Measurements from ENCODE around the gene TSSK2.
"Not testable (repeated sequence)": the region's sequence is repeated elsewhere in the genome, so short reads cannot be mapped to it uniquely, and the experiment has no call there.

Gene TSSK2

GRCh38 chr22:19146215-19146968 is 15.3 kb downstream of the TSSK2 start:
- no peak for DNase-seq

DNA sequence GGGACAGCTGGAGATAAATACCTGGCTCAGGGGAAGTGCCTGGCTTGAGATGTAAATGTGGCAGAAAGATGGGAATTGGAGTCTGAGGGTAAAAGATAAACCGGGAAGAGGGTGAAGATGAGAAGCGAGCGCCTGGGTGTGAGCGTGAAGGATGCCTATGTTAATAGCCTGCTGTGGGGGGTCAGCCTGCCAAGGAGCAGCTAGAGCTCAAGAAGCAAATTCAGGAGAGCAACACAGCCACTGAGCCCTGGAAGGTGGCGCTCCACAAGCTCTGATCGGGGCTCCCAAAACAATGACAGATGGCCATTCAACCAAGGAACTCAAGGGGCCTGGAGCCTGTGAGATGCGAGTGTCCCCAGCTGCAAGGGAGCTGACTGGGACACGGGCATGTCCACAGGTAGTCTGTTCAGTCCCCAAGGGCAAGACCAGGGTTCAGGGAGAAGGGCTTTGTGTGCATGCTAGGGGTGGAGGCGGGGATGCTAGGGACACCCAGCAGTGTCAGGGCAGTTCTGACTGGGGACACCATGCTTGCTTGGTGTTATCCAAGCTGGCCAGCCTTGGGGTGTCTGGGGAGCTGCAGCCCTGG is 16.2 kb downstream of the TSSK2 start:
- DNase-seq: no peak

GRCh38 chr22:19148417-19149046 is 17.4 kb downstream of the TSSK2 start:
- DNase-seq: no peak

DNA sequence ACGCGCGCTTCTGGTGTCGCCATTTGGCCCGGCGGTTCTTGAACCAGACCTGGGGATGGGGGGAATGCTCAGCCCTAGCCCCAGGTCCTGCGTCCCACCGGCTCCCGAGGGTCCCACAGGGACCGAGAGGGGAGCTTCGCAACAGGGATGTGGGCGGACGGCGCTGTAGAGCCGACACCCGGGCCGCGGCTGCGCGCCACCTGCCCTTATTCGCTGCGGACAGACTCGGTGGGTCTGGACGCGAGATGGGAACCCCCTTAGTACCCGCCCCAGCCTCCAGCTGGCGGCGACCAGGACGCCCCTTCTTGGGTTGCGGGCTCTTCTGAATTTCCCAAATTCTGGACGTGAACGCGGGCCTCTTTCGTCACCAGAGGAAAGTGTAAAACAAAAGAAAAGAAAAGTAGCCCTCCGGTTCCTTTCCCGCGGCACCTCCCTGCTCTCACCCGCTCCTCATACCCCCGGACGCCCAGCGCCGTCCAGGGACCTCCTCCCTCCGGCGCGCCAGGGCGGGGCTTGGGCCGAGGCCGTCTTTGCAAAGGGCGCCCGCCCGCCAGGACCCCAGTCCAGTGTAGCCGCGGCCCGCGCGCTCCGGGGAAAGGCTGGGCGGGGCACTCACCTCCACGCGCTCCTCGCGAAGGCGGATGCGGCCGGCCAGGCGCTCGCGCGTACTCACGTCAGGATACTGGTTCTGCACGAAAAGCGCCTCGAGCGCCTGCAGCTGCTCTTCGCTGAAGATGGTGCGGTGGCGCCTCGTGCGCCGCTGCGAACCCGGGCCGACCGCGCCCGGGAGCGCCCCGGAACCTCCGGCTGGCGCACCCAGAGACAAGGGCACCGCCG is 18.2 kb downstream of the TSSK2 start:
- DNase-seq: peak; percentile 21

GRCh38 chr22:19149991-19150390 is 18.9 kb downstream of the TSSK2 start, which contains the start of gene GSC2:
Gene GSC2, minus strand, starts transcription at chr22:19150292. Its CDS starts 9 bp downstream, at chr22:19150283.
- DNase-seq: no peak

- DNase-seq: no peak
Observed at GRCh38 chr22:19150482-19151328, 19.6 kb downstream of the TSSK2 start.

GRCh38 chr22:19151329-19152191 is 20.5 kb downstream of the TSSK2 start:
- no peak for DNase-seq

GRCh38 chr22:19152942-19153883 is 22.1 kb downstream of the TSSK2 start:
- DNase-seq: no peak

- not testable (repeated sequence) for DNase-seq
Observed at GRCh38 chr22:19156109-19156508, 25.0 kb downstream of the TSSK2 start.

GRCh38 chr22:19158649-19159048 is 27.5 kb downstream of the TSSK2 start:
- DNase-seq: not testable (repeated sequence)

- no peak for DNase-seq
Observed at GRCh38 chr22:19164425-19164824, 33.3 kb downstream of the TSSK2 start.

- no peak for DNase-seq
Observed at GRCh38 chr22:19166421-19166820, 35.3 kb downstream of the TSSK2 start.

DNA sequence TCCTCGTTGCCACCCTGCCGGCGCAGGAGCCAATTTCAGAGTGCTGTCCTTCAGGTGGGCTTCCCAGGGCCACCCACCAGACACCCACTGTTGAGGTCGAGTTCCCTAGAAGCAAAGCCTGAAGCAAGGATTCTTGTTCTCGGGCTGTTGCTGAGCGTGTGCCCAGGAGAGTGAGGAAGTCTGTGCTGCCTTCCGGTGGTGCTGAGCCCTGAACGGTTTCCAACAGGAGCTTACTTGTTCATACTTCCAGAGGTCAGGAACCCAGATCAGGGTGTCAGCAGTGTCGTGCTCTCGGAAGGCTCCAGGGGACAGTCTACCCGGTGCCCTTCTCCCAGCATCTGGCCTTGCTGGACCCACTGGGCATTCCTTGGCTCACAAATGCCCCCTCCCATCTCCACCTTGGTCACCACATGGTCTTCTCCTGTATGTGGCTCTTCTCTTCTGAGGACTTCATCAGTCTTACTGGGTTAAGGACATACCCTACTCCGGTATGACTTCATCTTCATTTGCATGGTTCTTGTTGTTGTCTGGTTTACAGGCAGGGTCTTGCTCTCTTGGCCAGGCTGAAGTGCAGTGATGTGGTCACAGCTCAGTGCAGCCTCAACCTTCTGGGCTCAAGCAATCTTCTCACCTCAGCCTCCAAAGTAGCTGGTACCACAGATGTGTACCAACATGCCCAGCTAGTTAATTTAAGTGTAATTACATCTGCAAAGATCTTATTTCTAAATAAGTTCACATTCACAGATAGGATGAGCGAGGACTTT is 36.2 kb downstream of the TSSK2 start:
- DNase-seq: no peak

GRCh38 chr22:19168088-19168890 is 37.2 kb downstream of the TSSK2 start:
- DNase-seq: no peak

DNA sequence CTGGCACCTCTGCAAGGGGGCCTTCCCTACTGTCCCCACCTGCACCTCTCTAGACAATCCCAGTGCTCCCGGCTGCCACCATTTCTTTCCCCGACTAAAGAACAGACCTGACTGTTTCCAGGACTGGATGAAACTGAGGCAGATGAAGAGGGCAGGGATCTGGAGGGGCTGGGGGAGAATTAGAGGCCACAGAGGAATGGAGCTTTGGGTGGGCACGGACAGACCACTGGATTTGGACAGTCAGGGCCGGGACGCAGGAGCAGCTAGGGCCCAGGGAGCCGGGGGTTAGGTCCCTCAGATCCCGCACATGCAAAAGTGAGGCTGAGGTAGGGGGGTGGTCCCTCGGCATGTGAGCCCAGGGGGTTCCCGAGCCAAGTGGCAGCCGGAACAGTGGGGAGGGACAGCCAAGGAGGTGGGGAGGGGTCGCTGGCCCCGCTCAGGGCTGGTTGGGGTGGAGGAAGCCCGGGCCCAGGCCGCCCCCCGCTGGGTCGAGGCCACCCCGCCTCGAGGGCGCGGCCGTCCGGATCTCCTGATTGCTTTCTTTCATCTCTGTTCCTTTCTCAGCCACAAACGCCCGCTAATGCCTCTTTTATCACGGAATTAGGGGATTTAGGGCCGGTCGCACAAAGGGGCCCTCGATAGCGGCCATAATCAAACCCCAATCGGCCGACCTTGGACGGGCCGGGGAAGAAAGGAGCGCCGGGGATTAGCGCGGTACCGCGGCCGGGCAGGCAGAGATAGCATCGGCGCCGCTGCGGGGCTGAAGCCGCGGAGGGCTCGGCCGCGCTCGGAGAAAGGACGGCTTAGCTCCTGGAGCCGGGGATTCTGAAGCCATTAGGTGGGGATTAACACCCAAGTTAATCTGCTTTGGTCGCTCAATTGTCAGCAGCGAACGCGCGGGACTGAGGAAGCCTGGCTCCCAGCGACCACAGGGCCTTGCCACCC is 38.2 kb downstream of the TSSK2 start:
- DNase-seq: no peak

- DNase-seq: no peak
Observed at GRCh38 chr22:19169947-19170318, 38.8 kb downstream of the TSSK2 start.
